Endodermal cell (in vitro differentiated cells): ENCODE results near the gene ASTE1. TPM values are rescaled to one million over a fixed set of nuclear protein-coding genes. Genes with fewer than 3 reads are reported as not detected.

Experiments
- DNase-seq: peaks from one replicate; pipeline ENCODE4 v3.0.0-alpha.2; 2017
- H3K27ac ChIP-seq: 2 replicates; pipeline ENCODE4 v1.5.1; 2013; ENCODE audit warnings: mild to moderate bottlenecking, low read depth, low read length, moderate library complexity
- H3K27me3 ChIP-seq: 2 replicates; pipeline ENCODE4 v1.6.1; 2013; ENCODE audit warnings: mild to moderate bottlenecking, low read length, moderate library complexity; ENCODE audit not compliant: insufficient read depth, control insufficient read depth, poor library complexity, severe bottlenecking
- H3K36me3 ChIP-seq: 2 replicates; pipeline ENCODE4 v1.7.0; 2013; ENCODE audit warnings: mild to moderate bottlenecking, low read length, moderate library complexity; ENCODE audit not compliant: control insufficient read depth, insufficient read depth
- H3K4me1 ChIP-seq: one replicate; pipeline ENCODE4 v1.7.0; 2013; ENCODE audit warnings: low read length; ENCODE audit not compliant: control insufficient read depth, insufficient read depth
- H3K4me3 ChIP-seq: 2 replicates; pipeline ENCODE4 v1.5.1; 2013; ENCODE audit warnings: mild to moderate bottlenecking, low read length, moderate library complexity
- H3K9ac ChIP-seq: 2 replicates; pipeline ENCODE4 v1.6.1; 2013; ENCODE audit warnings: mild to moderate bottlenecking, low read length, moderate library complexity; ENCODE audit not compliant: poor library complexity, severe bottlenecking; ENCODE audit errors: extremely low read depth
- H3K9me3 ChIP-seq: 2 replicates; pipeline ENCODE4 v1.6.1; 2013; ENCODE audit warnings: mild to moderate bottlenecking, low read length, moderate library complexity; ENCODE audit not compliant: control insufficient read depth
- H3K27ac Mint-ChIP-seq: 2 replicates; pipeline ENCODE4 v1.8.0; 2020; ENCODE audit warnings: mixed read lengths
- H3K27me3 Mint-ChIP-seq: 2 replicates; pipeline ENCODE4 v1.8.0; 2021; ENCODE audit warnings: mild to moderate bottlenecking, mixed read lengths; ENCODE audit not compliant: insufficient read depth
- H3K36me3 Mint-ChIP-seq: 2 replicates; pipeline ENCODE4 v1.8.0; 2020; ENCODE audit warnings: low read depth, mixed read lengths
- H3K4me1 Mint-ChIP-seq: 2 replicates; pipeline ENCODE4 v1.8.0; 2020; ENCODE audit warnings: mixed read lengths
- H3K4me3 Mint-ChIP-seq: 2 replicates; pipeline ENCODE4 v1.8.0; 2020; ENCODE audit warnings: mild to moderate bottlenecking, moderate library complexity, mixed read lengths
- H3K9me3 Mint-ChIP-seq: 2 replicates; pipeline ENCODE4 v1.8.0; 2020; ENCODE audit warnings: mild to moderate bottlenecking, mixed read lengths
- CTCF ChIP-seq: fragments of 200-600 bp; sonication (generic); conservative IDR thresholded peaks from 2 replicates; pipeline ENCODE4 v1.5.0; 2021; ENCODE audit warnings: antibody characterized with exemption, mild to moderate bottlenecking
- WGBS, 2 experiments: methylation state at CpG; one replicate each; pipeline versions ENCODE4 v1.1.5 to v1.1.7; 2013; ENCODE audit warnings: missing lambda C conversion rate in 2 of 2, mixed read lengths in 1 of 2; ENCODE audit not compliant: insufficient coverage in 1 of 2, insufficient read length in 1 of 2; 5-methylcytosine and 5-hydroxymethylcytosine counted together
- total RNA-seq, 2 donors: library from RNA; stranded (reverse); fragmentation: NEBNext Ultra II Directional in 1 of 2; extraction: Animal tissue kit (Norgen Biotek cat#: 25700) in 1 of 2; gene quantifications; 2 replicates in 1 of 2; 3 replicates in 1 of 2; pipeline ENCODE4 v1.2.1, GENCODE V29; 2021

Gene ASTE1
- total RNA-seq, 2 donors from 2014 or later: 6.7 TPM; not detected in 1

- Histone ChIP-seq H3K27ac (no peak overlapping the region), H3K36me3 (peaks cover 39% of the 10 kb centered on the region), H3K4me1 (no peaks in the 10 kb centered on the region), H3K27me3 (no peaks in the 10 kb centered on the region), H3K9ac (no peak overlapping the region), H3K4me3 (no peak overlapping the region), H3K9me3 (no peaks in the 10 kb centered on the region)
- H3K4me1 Mint-ChIP-seq: no peaks in the 10 kb centered on the region
- peaks cover 28% of the 10 kb centered on the region for H3K36me3 Mint-ChIP-seq
- peaks cover 5% of the 10 kb centered on the region for H3K9me3 Mint-ChIP-seq
- H3K27me3 Mint-ChIP-seq: no peaks in the 10 kb centered on the region
- H3K27ac Mint-ChIP-seq: peak overlapping the region; percentile 35
- H3K4me3 Mint-ChIP-seq: no peak overlapping the region
- DNase-seq: no peak
- no peak for TF ChIP-seq CTCF
- WGBS, 2 experiments: 89 to 95% methylated on average over 3 to 4 of the region's 4 CpGs
Observed at GRCh38 chr3:130976706-130977105, 49.9 kb downstream of the ASTE1 start.

- peaks cover 34% of the 10 kb centered on the region for H3K36me3 ChIP-seq
- no peak for TF ChIP-seq CTCF
- peaks cover 6% of the 10 kb centered on the region for H3K4me1 ChIP-seq
- Mint-ChIP-seq H3K36me3 (peaks cover 39% of the 10 kb centered on the region), H3K9me3 (peaks cover 5% of the 10 kb centered on the region), H3K4me3 (no peak overlapping the region), H3K27me3 (no peaks in the 10 kb centered on the region), H3K4me1 (peaks cover 5% of the 10 kb centered on the region), H3K27ac (no peak overlapping the region)
- H3K4me3 ChIP-seq: no peak overlapping the region
- DNase-seq: no peak
- H3K27me3 ChIP-seq: no peaks in the 10 kb centered on the region
- H3K27ac ChIP-seq: no peak overlapping the region
- WGBS, 2 experiments: 90 to 91% methylated on average over 3 of the region's 3 CpGs
- H3K9me3 ChIP-seq: no peaks in the 10 kb centered on the region
- no peak overlapping the region for H3K9ac ChIP-seq
Observed at GRCh38 chr3:130975251-130975650, 51.4 kb downstream of the ASTE1 start.

- peaks cover 6% of the 10 kb centered on the region for H3K4me1 ChIP-seq
- no peak for TF ChIP-seq CTCF
- Mint-ChIP-seq H3K4me3 (no peak overlapping the region), H3K27ac (no peak overlapping the region), H3K27me3 (no peaks in the 10 kb centered on the region), H3K4me1 (peaks cover 5% of the 10 kb centered on the region), H3K36me3 (peaks cover 38% of the 10 kb centered on the region), H3K9me3 (peaks cover 5% of the 10 kb centered on the region)
- no peak overlapping the region for H3K9ac ChIP-seq
- no peak for DNase-seq
- no peaks in the 10 kb centered on the region for H3K9me3 ChIP-seq
- H3K27ac ChIP-seq: no peak overlapping the region
- no peaks in the 10 kb centered on the region for H3K27me3 ChIP-seq
- H3K36me3 ChIP-seq: peaks cover 31% of the 10 kb centered on the region
- no peak overlapping the region for H3K4me3 ChIP-seq
- 95% methylated on average over 2 of the region's 2 CpGs; no CpG with 5 or more reads in 1 of the 2 experiments for WGBS, 2 experiments
Observed at GRCh38 chr3:130974201-130974600, 52.4 kb downstream of the ASTE1 start.
